Fibroblast of lung (primary cell): Measurements from ENCODE around the gene RELL2. TPM values are rescaled to one million over a fixed set of nuclear protein-coding genes. Genes with fewer than 3 reads are reported as not detected.

Experiments used
- DNase-seq, 2 donors: peaks; one replicate each; pipeline versions ENCODE4 v3.0.0 to v3.0.0-alpha.2; 2010; ENCODE audit warnings: low read depth in 2 of 2
- H2AFZ ChIP-seq: 2 replicates; pipeline ENCODE4 v1.5.1; 2012; ENCODE audit warnings: low read length, control low read depth, inconsistent platforms
- H3K27ac ChIP-seq: 2 replicates; pipeline ENCODE4 v1.5.1; 2011; ENCODE audit warnings: low read length, control low read depth; ENCODE audit not compliant: insufficient read depth
- H3K27me3 ChIP-seq: 2 replicates; pipeline ENCODE4 v1.5.1; 2011; ENCODE audit warnings: mild to moderate bottlenecking, low read length; ENCODE audit not compliant: control insufficient read depth, insufficient read depth
- H3K36me3 ChIP-seq: 2 replicates; pipeline ENCODE4 v1.5.1; 2011; ENCODE audit warnings: low read length; ENCODE audit not compliant: control insufficient read depth, insufficient read depth
- H3K4me1 ChIP-seq: 2 replicates; pipeline ENCODE4 v1.5.1; 2011; ENCODE audit warnings: low read length; ENCODE audit not compliant: control insufficient read depth, insufficient read depth; ENCODE audit errors: extremely low read depth
- H3K4me2 ChIP-seq: 2 replicates; pipeline ENCODE4 v1.5.1; 2011; ENCODE audit warnings: low read length, control low read depth; ENCODE audit not compliant: insufficient read depth; ENCODE audit errors: extremely low read depth
- H3K4me3 ChIP-seq, 4 experiments: fragments of 200-600 bp in 1 of 4; sonication (generic) in 1 of 4; replicated peaks in 1 of 4; 2 replicates each; pipeline ENCODE4 v1.5.1; 2011 to 2016; ENCODE audit warnings: low read length in 4 of 4, low read depth in 3 of 4, mild to moderate bottlenecking in 3 of 4, control low read depth in 2 of 4, inconsistent platforms in 1 of 4, mixed read lengths in 1 of 4; ENCODE audit not compliant: insufficient read depth in 1 of 4; ENCODE audit errors: control extremely low read depth in 1 of 4
- H3K79me2 ChIP-seq: 2 replicates; pipeline ENCODE4 v1.5.1; 2012; ENCODE audit warnings: mild to moderate bottlenecking, low read length, inconsistent platforms; ENCODE audit not compliant: control insufficient read depth, insufficient read depth
- H3K9ac ChIP-seq: 2 replicates; pipeline ENCODE4 v1.5.1; 2011; ENCODE audit warnings: mild to moderate bottlenecking, low read length, control low read depth; ENCODE audit not compliant: insufficient read depth
- H3K9me3 ChIP-seq: 2 replicates; pipeline ENCODE4 v1.5.1; 2012; ENCODE audit warnings: low read depth, low read length; ENCODE audit not compliant: control insufficient read depth, insufficient read depth
- H4K20me1 ChIP-seq: 2 replicates; pipeline ENCODE4 v1.5.1; 2011; ENCODE audit warnings: low read length; ENCODE audit not compliant: control insufficient read depth, insufficient read depth; ENCODE audit errors: extremely low read depth
- CTCF ChIP-seq, 2 donors: IDR thresholded peaks in 1 of 2; conservative IDR thresholded peaks in 1 of 2; 1 replicate in 1 of 2; 2 replicates in 1 of 2; pipeline ENCODE4 v1.5.1; 2011 to 2012; ENCODE audit warnings: low read length in 2 of 2, control low read depth in 1 of 2, inconsistent platforms in 1 of 2, low read depth in 1 of 2, mild to moderate bottlenecking in 1 of 2
- EZH2 ChIP-seq: IDR thresholded peaks from 2 replicates; pipeline ENCODE4 v1.5.1; 2012; ENCODE audit warnings: low read length, control low read depth, mild to moderate bottlenecking; ENCODE audit errors: missing control alignments
- polyA plus RNA-seq, 2 donors: library from polyadenylated mRNA; depleted of rRNA in 1 of 2; stranded (reverse) in 1 of 2; unstranded in 1 of 2; fragments of >200 nt; gene quantifications; 2 replicates each; pipeline ENCODE4 v1.2.1, GENCODE V29; 2011 to 2012; ENCODE audit warnings: missing spikeins in 1 of 2
- total RNA-seq: library from RNA; depleted of rRNA; stranded (reverse); fragments of >200 nt; gene quantifications from 2 replicates; pipeline ENCODE4 v1.2.1, GENCODE V29; 2014

The RELL2 gene
- total and polyA plus RNA-seq, 2 donors (not counting 1 experiment from before 2014, with no cell fraction given) = 3.0 to 3.7 TPM

DNA sequence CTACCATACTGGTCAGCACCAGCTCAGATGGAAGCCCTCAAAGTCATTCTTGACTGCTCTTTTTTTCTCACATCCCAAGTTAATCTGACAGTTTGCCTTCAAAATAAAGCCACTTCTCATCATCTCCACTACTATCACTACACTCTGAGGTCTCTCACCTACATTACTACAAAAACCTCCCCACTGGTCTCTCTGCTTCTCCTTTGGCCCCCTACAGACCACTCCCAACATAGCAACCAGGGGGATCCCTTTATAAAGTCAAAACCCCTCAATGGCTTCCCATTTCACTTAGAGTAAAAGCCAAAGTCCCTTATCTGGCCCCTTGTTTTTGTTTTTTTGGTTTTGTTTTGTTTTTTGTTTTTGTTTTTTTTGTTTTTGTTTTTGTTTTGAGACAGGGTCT lies 40.6 kb downstream of the RELL2 start:
- DNase-seq = no peak
- no peaks in the 10 kb centered on the region for H3K79me2 ChIP-seq
- no peak overlapping the region for H3K9ac ChIP-seq
- H3K4me2 ChIP-seq = no peak overlapping the region
- TF ChIP-seq EZH2 (no peak), CTCF (conservative IDR thresholded peaks at IDR 0.05 in 1 of 2, IDR thresholded peaks at IDR 0.05 in 1 of 2; ENCODE audit: low read depth in 1 of 2, low read length in 2 of 2) (peak in 1 of 2 donors; percentile 25)
- H3K4me3 ChIP-seq = no peak overlapping the region
- no peak overlapping the region for H3K27ac ChIP-seq
- no peaks in the 10 kb centered on the region for H3K27me3 ChIP-seq
- no peaks in the 10 kb centered on the region for H4K20me1 ChIP-seq
- H3K4me1 ChIP-seq = peaks cover 14% of the 10 kb centered on the region
- H3K9me3 ChIP-seq = no peaks in the 10 kb centered on the region
- no peak overlapping the region for H2AFZ ChIP-seq
- peaks cover 2% of the 10 kb centered on the region for H3K36me3 ChIP-seq

DNA sequence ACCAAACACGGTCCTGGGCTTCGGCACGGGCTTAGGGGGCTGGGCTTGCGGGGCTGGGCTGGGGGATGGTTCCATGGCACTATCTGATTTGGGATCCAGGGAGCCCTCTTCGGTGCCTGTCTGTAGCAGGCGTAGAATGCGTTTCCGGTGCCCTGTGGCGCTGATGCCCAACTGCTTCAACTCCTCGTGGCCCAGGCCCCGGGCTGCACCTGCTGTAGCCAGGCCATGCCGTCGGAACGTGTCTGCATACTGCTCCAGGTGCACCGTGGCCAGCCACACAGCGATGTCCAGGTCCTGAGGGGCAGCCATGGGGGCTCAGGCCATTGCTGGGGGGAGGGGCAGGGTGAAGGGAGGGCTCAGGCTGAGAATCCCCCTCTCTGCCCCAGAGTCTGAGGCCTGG lies 43.4 kb downstream of the RELL2 start:
- Histone ChIP-seq H3K36me3 (peaks cover 2% of the 10 kb centered on the region), H4K20me1 (no peaks in the 10 kb centered on the region), H3K27me3 (no peaks in the 10 kb centered on the region), H3K4me1 (peaks cover 15% of the 10 kb centered on the region), H3K27ac (no peak overlapping the region), H3K79me2 (no peaks in the 10 kb centered on the region), H3K9me3 (no peaks in the 10 kb centered on the region), H3K4me2 (no peak overlapping the region), H3K4me3 (no peak overlapping the region), H2AFZ (no peak overlapping the region), H3K9ac (no peak overlapping the region)
- no peak for DNase-seq
- TF ChIP-seq CTCF (conservative IDR thresholded peaks at IDR 0.05 in 1 of 2, IDR thresholded peaks at IDR 0.05 in 1 of 2; ENCODE audit: low read depth in 1 of 2, low read length in 2 of 2) (no peak), EZH2 (no peak)

DNA sequence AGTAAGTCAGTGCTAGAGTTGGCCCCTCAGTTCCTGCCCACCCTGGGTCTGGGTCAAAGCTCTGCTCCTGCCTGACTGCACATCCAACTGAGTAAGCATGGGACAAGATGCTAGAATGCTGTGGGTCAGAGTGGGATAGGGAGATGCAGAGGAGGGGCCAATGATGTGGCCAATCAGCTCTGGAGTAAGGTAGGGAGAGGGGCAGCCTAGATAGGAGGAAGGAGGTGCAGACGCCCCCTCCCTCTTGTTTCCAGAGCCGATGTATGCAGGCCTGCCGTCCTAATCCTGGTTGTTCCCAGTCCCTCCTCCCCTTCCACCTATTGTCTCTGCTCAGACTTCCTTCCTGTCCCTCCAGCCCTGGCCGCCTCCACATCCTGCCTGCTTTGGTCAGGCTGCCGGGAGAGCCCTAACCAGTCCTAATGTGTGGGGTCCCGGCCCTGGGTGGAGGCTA lies 44.0 kb downstream of the RELL2 start:
- H3K4me1 ChIP-seq = peaks cover 15% of the 10 kb centered on the region
- DNase-seq = peak in 1 of 2 donors; percentile 56

More for the DNA sequence above, 44.0 kb downstream of the RELL2 start:
- Histone ChIP-seq H3K4me2 (peak overlapping the region; percentile 89), H2AFZ (no peak overlapping the region), H3K27me3 (no peaks in the 10 kb centered on the region), H3K9ac (no peak overlapping the region), H3K79me2 (no peaks in the 10 kb centered on the region), H3K27ac (peak overlapping the region; percentile 65), H3K4me3 (peak overlapping the region in 3 of 4 experiments; percentile 11 to 64 (median 54)), H4K20me1 (no peaks in the 10 kb centered on the region), H3K9me3 (no peaks in the 10 kb centered on the region), H3K36me3 (peaks cover 2% of the 10 kb centered on the region)
- TF ChIP-seq EZH2 (no peak), CTCF (conservative IDR thresholded peaks at IDR 0.05 in 1 of 2, IDR thresholded peaks at IDR 0.05 in 1 of 2; ENCODE audit: low read depth in 1 of 2, low read length in 2 of 2) (no peak)
